Urinary bladder (tissue), 4 donors: ENCODE data around the gene CLCA2. TPM values are rescaled to one million over a fixed set of nuclear protein-coding genes. Genes with fewer than 3 reads are reported as not detected.
A peak's percentile ranks its signal among the peaks of the same experiment; 100 is the strongest.

ENCODE experiments used
- DNase-seq: peaks from one replicate; pipeline ENCODE4 v3.0.0-alpha.2; 2015; ENCODE audit errors: extremely low spot score
- H3K27ac ChIP-seq: one replicate; pipeline ENCODE4 v1.5.1; 2013; ENCODE audit warnings: low read depth, mild to moderate bottlenecking, moderate library complexity
- H3K36me3 ChIP-seq: one replicate; pipeline ENCODE4 v1.6.1; 2013; ENCODE audit warnings: mild to moderate bottlenecking, moderate library complexity; ENCODE audit not compliant: insufficient read depth
- H3K4me1 ChIP-seq: one replicate; pipeline ENCODE4 v1.6.1; 2013; ENCODE audit warnings: mild to moderate bottlenecking, moderate library complexity; ENCODE audit not compliant: insufficient read depth
- H3K4me3 ChIP-seq: one replicate; pipeline ENCODE4 v1.5.1; 2013; ENCODE audit warnings: low read depth, low read length
- WGBS: extraction: QIAGEN DNeasy Blood & Tissue Kit; methylation state at CpG from one replicate; pipeline ENCODE4 v1.1.7; 2013; 5-methylcytosine and 5-hydroxymethylcytosine counted together
- polyA plus RNA-seq: library from polyadenylated mRNA; stranded (reverse); fragments of 200-250 nt; gene quantifications from one replicate; pipeline ENCODE4 v1.2.3, GENCODE V29; 2013
- total RNA-seq: library from RNA; depleted of rRNA; stranded (reverse); fragments of >200 nt; gene quantifications from one replicate; pipeline ENCODE4 v1.2.3, GENCODE V29; 2014
- donor health status: healthy with polysubstance abuse.
- donor health status: healthy.

Gene CLCA2
- total and polyA plus RNA-seq, 2 donors = 0.65 to 5.0 TPM

- H3K36me3 ChIP-seq = no peaks in the 10 kb centered on the region
- H3K4me3 ChIP-seq = no peak overlapping the region
- no peaks in the 10 kb centered on the region for H3K4me1 ChIP-seq
- 91% methylated on average over 6 of the region's 6 CpGs for whole genome bisulfite sequencing
- no peak for DNase-seq
- H3K27ac ChIP-seq = no peak overlapping the region
Measured at GRCh38 chr1:86409416-86410021, 14.5 kb upstream of the CLCA2 start.

GRCh38 chr1:86410879-86411278, 13.1 kb upstream of the CLCA2 start:
- WGBS = 98% methylated on average over 4 of the region's 4 CpGs

GRCh38 chr1:86416343-86416742, 7.6 kb upstream of the CLCA2 start:
- no peak overlapping the region for H3K27ac ChIP-seq
- H3K4me1 ChIP-seq = no peaks in the 10 kb centered on the region
- no peak overlapping the region for H3K4me3 ChIP-seq
- no peaks in the 10 kb centered on the region for H3K36me3 ChIP-seq
- no peak for DNase-seq
- 87% methylated on average over 6 of the region's 6 CpGs for WGBS

More at GRCh38 chr1:86410879-86411278, 13.1 kb upstream of the CLCA2 start:
- Histone ChIP-seq H3K4me1 (no peaks in the 10 kb centered on the region), H3K4me3 (no peak overlapping the region), H3K36me3 (no peaks in the 10 kb centered on the region), H3K27ac (no peak overlapping the region)
- DNase-seq = no peak

- Histone ChIP-seq H3K27ac (no peak overlapping the region), H3K36me3 (no peaks in the 10 kb centered on the region), H3K4me1 (peaks cover 1% of the 10 kb centered on the region), H3K4me3 (no peak overlapping the region)
- peak; percentile 13 for DNase-seq
- 49% methylated on average over 4 of the region's 4 CpGs for WGBS
Measured at GRCh38 chr1:86419277-86419903, 4.6 kb upstream of the CLCA2 start.

- Histone ChIP-seq H3K36me3 (no peaks in the 10 kb centered on the region), H3K4me3 (no peak overlapping the region), H3K4me1 (peaks cover 1% of the 10 kb centered on the region), H3K27ac (no peak overlapping the region)
- no peak for DNase-seq
- 75% methylated on average over 7 of the region's 7 CpGs for WGBS
Measured at GRCh38 chr1:86421601-86422280, 2.2 kb upstream of the CLCA2 start.

- H3K36me3 ChIP-seq = no peaks in the 10 kb centered on the region
- H3K27ac ChIP-seq = no peak overlapping the region
- DNase-seq = no peak
- H3K4me3 ChIP-seq = no peak overlapping the region
- peaks cover 1% of the 10 kb centered on the region for H3K4me1 ChIP-seq
Measured at GRCh38 chr1:86423473-86423872, 498 bp upstream of the CLCA2 start.

GRCh38 chr1:86429122-86429725, 5.3 kb downstream of the CLCA2 start:
- Histone ChIP-seq H3K27ac (peak overlapping the region; percentile 47), H3K4me1 (no peaks in the 10 kb centered on the region), H3K36me3 (no peaks in the 10 kb centered on the region), H3K4me3 (no peak overlapping the region)
- no peak for DNase-seq
- 83% methylated on average over 7 of the region's 7 CpGs for WGBS

- WGBS = 4% methylated on average over 3 of the region's 3 CpGs
- Histone ChIP-seq H3K4me1 (no peaks in the 10 kb centered on the region), H3K4me3 (no peak overlapping the region), H3K27ac (peak overlapping the region; percentile 84), H3K36me3 (no peaks in the 10 kb centered on the region)
- DNase-seq = no peak
Measured at GRCh38 chr1:86429835-86430234, 5.9 kb downstream of the CLCA2 start.

GRCh38 chr1:86430376-86430775, 6.4 kb downstream of the CLCA2 start:
- Histone ChIP-seq H3K4me1 (no peaks in the 10 kb centered on the region), H3K4me3 (no peak overlapping the region), H3K27ac (peak overlapping the region; percentile 84), H3K36me3 (no peaks in the 10 kb centered on the region)
- no peak for DNase-seq

- no peak for DNase-seq
Measured at GRCh38 chr1:86434059-86434458, 10.1 kb downstream of the CLCA2 start.

GRCh38 chr1:86435327-86435726, 11.4 kb downstream of the CLCA2 start:
- WGBS = 22% methylated on average over 2 of the region's 2 CpGs
- no peak for DNase-seq
- Histone ChIP-seq H3K4me1 (no peaks in the 10 kb centered on the region), H3K4me3 (no peak overlapping the region), H3K36me3 (no peaks in the 10 kb centered on the region), H3K27ac (no peak overlapping the region)

More at GRCh38 chr1:86434059-86434458, 10.1 kb downstream of the CLCA2 start:
- H3K27ac ChIP-seq = no peak overlapping the region
- H3K36me3 ChIP-seq = no peaks in the 10 kb centered on the region
- H3K4me1 ChIP-seq = no peaks in the 10 kb centered on the region
- H3K4me3 ChIP-seq = no peak overlapping the region

GRCh38 chr1:86436041-86436440, 12.1 kb downstream of the CLCA2 start:
- WGBS = 77% methylated on average over 2 of the region's 2 CpGs
- DNase-seq = no peak
- Histone ChIP-seq H3K36me3 (no peaks in the 10 kb centered on the region), H3K27ac (no peak overlapping the region), H3K4me1 (no peaks in the 10 kb centered on the region), H3K4me3 (no peak overlapping the region)

GRCh38 chr1:86441581-86441980, 17.6 kb downstream of the CLCA2 start:
- H3K36me3 ChIP-seq = no peaks in the 10 kb centered on the region
- no peaks in the 10 kb centered on the region for H3K4me1 ChIP-seq
- WGBS = 77% methylated on average over 2 of the region's 2 CpGs
- H3K4me3 ChIP-seq = no peak overlapping the region
- DNase-seq = no peak
- H3K27ac ChIP-seq = no peak overlapping the region

GRCh38 chr1:86441997-86442396, 18.0 kb downstream of the CLCA2 start:
- 85% methylated on average over 1 of the region's 1 CpG for WGBS
- H3K4me1 ChIP-seq = no peaks in the 10 kb centered on the region

More at GRCh38 chr1:86441997-86442396, 18.0 kb downstream of the CLCA2 start:
- DNase-seq = no peak
- H3K36me3 ChIP-seq = no peaks in the 10 kb centered on the region
- no peak overlapping the region for H3K4me3 ChIP-seq
- no peak overlapping the region for H3K27ac ChIP-seq
